GM18951 (cell line): ENCODE data around the gene BCL2L14.

Source experiments
- POLR2A ChIP-seq: IDR thresholded peaks from 4 replicates; pipeline ENCODE4 v1.6.1; 2011; ENCODE audit warnings: mild to moderate bottlenecking; ENCODE audit not compliant: insufficient read length, insufficient read depth; ENCODE audit errors: extremely low read depth
- in situ Hi-C: fragments of 300-500 bp; cut with MboI; formaldehyde crosslinking; loops from one replicate; pipeline ENCODE4 v1.12.0; 2022; ENCODE audit warnings: low sequenced_read_pairs, mixed read lengths, inconsistent platforms; ENCODE audit not compliant: unreplicated experiment

BCL2L14 gene

GRCh38 chr12:12034344-12034743 lies 36.4 kb upstream of the BCL2L14 start:
- in situ Hi-C loops, result loop anchor here (10.0 kb wide), 2 partner anchors 450 to 480 kb away; no protein-coding TSS in a partner anchor
- TF ChIP-seq POLR2A, result no peak

DNA sequence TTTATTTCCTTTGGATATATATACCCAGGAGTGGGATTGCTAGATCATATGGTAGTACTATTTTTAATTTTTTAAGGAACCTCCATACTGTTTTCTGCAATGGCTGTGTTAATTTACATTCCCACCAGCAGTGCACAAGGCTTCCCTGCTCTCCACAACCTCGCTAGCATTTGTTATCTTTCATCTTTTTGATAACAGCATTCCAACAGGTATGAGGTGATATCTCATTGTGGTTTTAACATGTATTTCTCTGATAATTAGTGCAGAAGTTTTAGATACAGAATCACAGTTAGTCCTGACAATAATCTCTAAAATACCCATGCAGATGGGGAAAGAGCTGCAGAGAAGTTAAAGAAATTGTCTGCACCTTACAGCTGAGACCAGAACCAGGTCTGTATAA lies 35.5 kb upstream of the BCL2L14 start:
- in situ Hi-C loops, result loop anchor here (10.0 kb wide), 2 partner anchors 450 to 480 kb away; no protein-coding TSS in a partner anchor

GRCh38 chr12:12036901-12037300 lies 33.8 kb upstream of the BCL2L14 start:
- in situ Hi-C loops, result loop anchor here (10.0 kb wide), 2 partner anchors 452 to 482 kb away; no protein-coding TSS in a partner anchor
- no peak for TF ChIP-seq POLR2A

More for the DNA sequence above, 35.5 kb upstream of the BCL2L14 start:
- no peak for TF ChIP-seq POLR2A

GRCh38 chr12:12039897-12040296 lies 30.8 kb upstream of the BCL2L14 start:
- in situ Hi-C loops, result loop anchor here (10.0 kb wide), 2 partner anchors 455 to 485 kb away; no protein-coding TSS in a partner anchor
- no peak for TF ChIP-seq POLR2A

DNA sequence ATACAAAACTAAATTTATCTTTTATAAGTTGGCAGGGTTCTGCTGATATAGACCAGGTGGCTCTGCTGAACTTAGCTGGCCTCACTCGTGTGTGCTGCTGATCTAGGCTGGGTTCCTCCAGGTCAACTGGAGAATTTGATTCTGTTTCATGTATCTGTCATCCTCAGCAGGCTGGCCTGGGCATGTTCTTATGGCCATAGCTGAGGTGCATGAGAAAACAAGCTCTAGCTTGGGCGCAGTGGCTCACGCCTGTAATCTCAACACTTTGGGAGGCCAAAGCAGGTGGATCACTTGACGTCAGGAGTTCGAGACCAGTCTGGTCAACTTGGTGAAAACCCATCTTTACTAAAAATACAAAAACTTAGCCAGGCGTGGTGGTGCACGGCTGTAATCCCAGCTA lies 24.3 kb upstream of the BCL2L14 start:
- in situ Hi-C loops, result no loop called here
- no peak for TF ChIP-seq POLR2A

GRCh38 chr12:12047682-12048081 lies 23.1 kb upstream of the BCL2L14 start:
- TF ChIP-seq POLR2A, result no peak
- in situ Hi-C loops, result no loop called here

GRCh38 chr12:12048266-12048665 lies 22.5 kb upstream of the BCL2L14 start:
- TF ChIP-seq POLR2A, result no peak
- in situ Hi-C loops, result no loop called here

DNA sequence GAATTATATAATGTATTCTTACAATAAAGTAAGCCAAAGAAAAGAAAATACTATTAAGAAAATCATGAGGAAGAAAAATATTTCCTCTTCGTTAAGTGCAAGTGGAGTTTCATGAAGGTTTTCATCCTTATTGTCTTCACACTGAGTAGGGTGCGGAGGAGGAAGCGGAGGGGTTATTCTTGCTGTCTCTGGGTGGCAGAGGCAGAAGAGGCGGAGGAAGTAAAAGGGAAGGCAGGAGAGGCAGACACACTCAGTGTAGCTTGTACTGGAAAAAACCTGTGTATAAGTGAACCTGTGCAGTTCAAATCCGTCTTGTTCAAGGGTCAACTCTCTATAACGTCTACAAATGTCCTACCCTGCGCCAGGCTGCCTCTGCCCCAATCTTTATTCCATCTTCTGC lies 22.0 kb upstream of the BCL2L14 start:
- no peak for TF ChIP-seq POLR2A
- in situ Hi-C loops, result no loop called here

- TF ChIP-seq POLR2A, result no peak
- in situ Hi-C loops, result loop anchor here (25.0 kb wide), 1 partner anchor 814 kb away; no protein-coding TSS in a partner anchor
Observed at GRCh38 chr12:12051668-12052067, 19.1 kb upstream of the BCL2L14 start.

GRCh38 chr12:12054993-12055392 lies 15.7 kb upstream of the BCL2L14 start:
- no peak for TF ChIP-seq POLR2A
- in situ Hi-C loops, result loop anchor here (25.0 kb wide), 1 partner anchor 818 kb away; no protein-coding TSS in a partner anchor

DNA sequence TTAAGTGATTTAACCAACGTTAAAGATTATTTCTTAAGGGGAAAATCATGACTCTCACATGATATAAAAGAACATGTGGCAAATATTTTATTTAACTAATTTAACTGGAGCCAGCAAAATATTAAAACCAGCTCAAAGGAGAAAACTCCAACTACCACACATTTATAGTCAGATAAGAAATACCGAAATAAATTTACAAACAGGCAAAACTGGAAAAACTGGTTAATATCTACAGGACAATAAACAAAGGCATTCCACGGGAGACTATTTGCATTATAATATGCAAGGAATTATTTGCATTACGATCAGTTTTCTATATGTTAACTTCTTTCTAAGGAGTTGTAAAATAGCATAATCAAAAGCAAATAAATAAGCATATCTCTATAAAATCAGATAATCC lies 13.8 kb upstream of the BCL2L14 start:
- in situ Hi-C loops, result loop anchor here (25.0 kb wide), 1 partner anchor 820 kb away; no protein-coding TSS in a partner anchor

DNA sequence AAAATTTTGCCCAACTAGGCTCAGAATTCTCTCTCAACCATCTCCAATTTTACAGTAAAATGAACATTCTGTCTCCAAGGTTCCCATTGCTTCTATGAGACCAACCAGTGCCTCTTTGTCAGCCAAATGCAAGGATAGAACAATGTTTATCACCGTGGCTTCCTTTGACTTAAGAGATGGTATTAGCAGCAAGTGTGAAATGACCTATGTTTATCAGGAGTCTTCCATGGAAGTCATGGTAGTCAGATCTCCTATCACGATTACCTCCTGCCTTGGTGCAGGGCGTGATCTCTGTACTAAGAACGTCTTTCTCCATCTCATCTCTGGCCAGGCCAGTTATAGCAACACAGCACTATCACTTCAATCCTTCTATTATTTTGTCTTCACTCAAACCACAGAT lies 6.1 kb upstream of the BCL2L14 start:
- no peak for TF ChIP-seq POLR2A
- in situ Hi-C loops, result loop anchor here (25.0 kb wide), 1 partner anchor 827 kb away; no protein-coding TSS in a partner anchor

More for the DNA sequence above, 13.8 kb upstream of the BCL2L14 start:
- TF ChIP-seq POLR2A, result no peak

GRCh38 chr12:12068751-12069150 lies 2.0 kb upstream of the BCL2L14 start:
- TF ChIP-seq POLR2A, result no peak
- in situ Hi-C loops, result loop anchor here (25.0 kb wide), 1 partner anchor 831 kb away; no protein-coding TSS in a partner anchor

DNA sequence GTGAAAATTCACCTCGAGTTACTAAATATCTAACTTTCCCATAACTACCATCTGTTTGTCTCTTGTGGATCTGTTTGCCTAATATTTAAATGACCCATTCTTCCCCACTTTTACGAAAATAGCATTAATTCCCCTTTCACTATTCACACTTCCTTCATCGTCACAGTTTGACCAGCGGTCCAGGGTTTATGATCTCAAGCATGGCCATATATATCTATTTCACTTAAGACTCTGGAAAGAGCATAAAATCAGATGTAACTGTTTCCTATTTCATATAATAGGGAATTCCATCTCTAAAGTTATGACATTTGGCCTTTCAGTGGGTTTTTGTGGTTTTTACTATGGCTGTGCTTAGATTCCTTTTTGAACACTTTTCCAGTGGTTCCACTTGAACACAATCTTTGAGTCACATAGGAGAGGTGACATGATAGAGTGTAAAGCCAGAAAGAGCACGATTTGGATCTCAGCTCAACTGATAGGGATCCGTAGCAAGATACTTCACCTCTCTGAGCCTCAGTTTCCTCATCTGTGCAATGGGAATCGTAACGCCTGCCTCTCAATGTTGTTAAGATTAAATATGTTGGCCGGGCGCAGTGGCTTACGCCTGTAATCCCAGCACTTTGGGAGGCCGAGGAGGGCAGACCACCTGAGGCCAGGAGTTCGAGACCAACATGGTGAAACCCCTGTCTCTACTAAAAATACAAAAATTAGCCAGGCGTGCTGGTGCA lies 754 bp upstream of the BCL2L14 start:
- no peak for TF ChIP-seq POLR2A
- in situ Hi-C loops, result loop anchor here (25.0 kb wide), 1 partner anchor 833 kb away; no protein-coding TSS in a partner anchor
